H1 (cell line): Measurements from ENCODE around the gene RGS3. TPM values are rescaled to one million over a fixed set of nuclear protein-coding genes. Genes with fewer than 3 reads are reported as not detected.

Experiments
- CTCF ChIA-PET: fragments of 300-600 bp; sonication (Branson Sonifier 250); formaldehyde crosslinking; loops from one replicate; lab custom pipeline; 2021; ENCODE audit not compliant: partially characterized antibody; lab: Charles Lee
- POLR2A ChIA-PET: fragments of 300-600 bp; sonication (Branson Sonifier 250); formaldehyde crosslinking; loops from one replicate; lab custom pipeline; 2021; ENCODE audit warnings: inconsistent platforms; ENCODE audit not compliant: partially characterized antibody; lab: Charles Lee
- DNase-seq, 2 experiments: peaks; one replicate each; pipeline versions ENCODE4 v3.0.0 to v3.0.0-alpha.2; 2010 to 2022; ENCODE audit warnings: low spot score in 2 of 2, low read depth in 1 of 2, mixed read lengths in 1 of 2
- FAIRE-seq: peaks from 2 replicates; lab custom pipeline; 2011; peaks lifted over from hg19 to GRCh38; lab: Jason Lieb, UNC
- H2AFZ ChIP-seq: 2 replicates; pipeline ENCODE4 v1.8.1; 2012; ENCODE audit warnings: low read length, inconsistent platforms
- H2AK5ac ChIP-seq: 2 replicates; pipeline ENCODE4 v1.6.1; 2013; ENCODE audit warnings: low read depth, low read length
- H2BK120ac ChIP-seq: replicated peaks from 2 replicates; pipeline ENCODE3; 2013; ENCODE audit warnings: low read depth, low read length, inconsistent platforms
- H2BK12ac ChIP-seq: 2 replicates; pipeline ENCODE4 v1.6.1; 2013; ENCODE audit warnings: low read depth, low read length
- H2BK15ac ChIP-seq: 2 replicates; pipeline ENCODE4 v1.6.1; 2013; ENCODE audit warnings: low read length
- H2BK20ac ChIP-seq: 2 replicates; pipeline ENCODE4 v1.6.1; 2013; ENCODE audit warnings: low read length
- H2BK5ac ChIP-seq: 2 replicates; pipeline ENCODE4 v1.6.1; 2013; ENCODE audit warnings: low read depth, low read length
- H3K14ac ChIP-seq: 2 replicates; pipeline ENCODE4 v1.6.1; 2013; ENCODE audit warnings: inconsistent platforms; ENCODE audit not compliant: insufficient read length
- H3K18ac ChIP-seq: 2 replicates; pipeline ENCODE4 v1.6.1; 2013; ENCODE audit warnings: low read length; ENCODE audit errors: extremely low read depth
- H3K23ac ChIP-seq: 2 replicates; pipeline ENCODE4 v1.6.1; 2013; ENCODE audit warnings: inconsistent platforms; ENCODE audit not compliant: insufficient read length
- H3K23me2 ChIP-seq: 2 replicates; pipeline ENCODE4 v1.6.1; 2013; ENCODE audit warnings: low read depth, low read length
- H3K27ac ChIP-seq: 2 replicates; pipeline ENCODE4 v1.6.1; 2011; ENCODE audit warnings: low read depth, low read length, inconsistent platforms
- H3K27me3 ChIP-seq, 4 experiments: replicated peaks in 1 of 4; 1 replicate in 1 of 4; 2 replicates in 3 of 4; pipeline versions ENCODE4 v1.6.1 to v1.8.1; 2011 to 2013; ENCODE audit warnings: low read length in 3 of 4, mild to moderate bottlenecking in 3 of 4, inconsistent platforms in 2 of 4, mixed read lengths in 2 of 4, moderate library complexity in 1 of 4; ENCODE audit not compliant: control insufficient read depth in 3 of 4, insufficient read depth in 3 of 4; ENCODE audit errors: extremely low read depth in 1 of 4
- H3K36me3 ChIP-seq, 4 experiments: 2 replicates each; pipeline versions ENCODE4 v1.6.1 to v1.8.1; 2011 to 2013; ENCODE audit warnings: mild to moderate bottlenecking in 4 of 4, low read length in 3 of 4, moderate library complexity in 2 of 4, control low read depth in 1 of 4, inconsistent platforms in 1 of 4; ENCODE audit not compliant: insufficient read depth in 4 of 4, control insufficient read depth in 2 of 4
- H3K4ac ChIP-seq: replicated peaks from 2 replicates; pipeline ENCODE3; 2013; ENCODE audit warnings: low read length, low read depth, mixed read lengths, inconsistent platforms; ENCODE audit not compliant: insufficient read length
- H3K4me1 ChIP-seq, 4 experiments: replicated peaks in 1 of 4; 1 replicate in 1 of 4; 2 replicates in 3 of 4; pipeline versions ENCODE4 v1.6.1 to v1.8.1; 2011 to 2013; ENCODE audit warnings: low read length in 3 of 4, inconsistent platforms in 2 of 4, mixed read lengths in 1 of 4; ENCODE audit not compliant: insufficient read depth in 4 of 4, control insufficient read depth in 3 of 4
- H3K4me2 ChIP-seq, 2 experiments: 2 replicates each; pipeline versions ENCODE4 v1.6.1 to v1.8.1; 2011 to 2013; ENCODE audit warnings: low read depth in 2 of 2, low read length in 2 of 2, control low read depth in 1 of 2, inconsistent platforms in 1 of 2, mild to moderate bottlenecking in 1 of 2; ENCODE audit not compliant: insufficient read depth in 1 of 2
- H3K4me3 ChIP-seq, 4 experiments: fragments of 200-600, 300-600 bp in 1 of 4; sonication (generic), shearing (Covaris generic), sonication (Bioruptor Twin) in 1 of 4; 2 replicates each; pipeline versions ENCODE4 v1.5.1 to v1.8.1; 2011 to 2016; ENCODE audit warnings: low read length in 4 of 4, low read depth in 3 of 4, control low read depth in 2 of 4, inconsistent platforms in 2 of 4, mild to moderate bottlenecking in 2 of 4, mixed read lengths in 1 of 4, moderate library complexity in 1 of 4; ENCODE audit not compliant: insufficient read depth in 2 of 4; ENCODE audit errors: extremely low read depth in 1 of 4
- H3K56ac ChIP-seq: replicated peaks from 2 replicates; pipeline ENCODE3; 2013; ENCODE audit warnings: low read depth, mild to moderate bottlenecking, mixed read lengths, low read length, inconsistent platforms; ENCODE audit not compliant: insufficient read length
- H3K79me1 ChIP-seq: 2 replicates; pipeline ENCODE4 v1.6.1; 2013; ENCODE audit warnings: low read depth, low read length, control low read depth
- H3K79me2 ChIP-seq, 2 experiments: 2 replicates each; pipeline versions ENCODE4 v1.6.1 to v1.8.1; 2012 to 2013; ENCODE audit warnings: low read length in 2 of 2, mild to moderate bottlenecking in 2 of 2, inconsistent platforms in 1 of 2; ENCODE audit not compliant: insufficient read depth in 2 of 2, control insufficient read depth in 1 of 2
- H3K9ac ChIP-seq, 4 experiments: replicated peaks in 1 of 4; 1 replicate in 1 of 4; 2 replicates in 3 of 4; pipeline versions ENCODE4 v1.6.1 to v1.8.1; 2011 to 2013; ENCODE audit warnings: low read depth in 3 of 4, low read length in 3 of 4, control low read depth in 2 of 4, mild to moderate bottlenecking in 2 of 4, moderate library complexity in 2 of 4, inconsistent platforms in 1 of 4; ENCODE audit errors: extremely low read depth in 1 of 4
- H3K9me3 ChIP-seq, 2 experiments: 2 replicates each; pipeline versions ENCODE4 v1.6.1 to v1.8.1; 2012 to 2013; ENCODE audit warnings: mild to moderate bottlenecking in 2 of 2, moderate library complexity in 2 of 2, control low read depth in 1 of 2, inconsistent platforms in 1 of 2, low read depth in 1 of 2, low read length in 1 of 2, mixed read lengths in 1 of 2; ENCODE audit not compliant: insufficient read depth in 2 of 2
- H4K20me1 ChIP-seq, 2 experiments: replicated peaks in 1 of 2; 2 replicates each; pipeline versions ENCODE3 to v1.8.1; 2011 to 2013; ENCODE audit warnings: inconsistent platforms in 2 of 2, low read length in 2 of 2, mild to moderate bottlenecking in 1 of 2; ENCODE audit not compliant: insufficient read depth in 2 of 2, control insufficient read depth in 1 of 2
- H4K5ac ChIP-seq: 2 replicates; pipeline ENCODE4 v1.6.1; 2013; ENCODE audit warnings: low read length, low read depth, mixed read lengths, inconsistent platforms; ENCODE audit not compliant: insufficient read length
- H4K8ac ChIP-seq: 2 replicates; pipeline ENCODE4 v1.8.0; 2013; ENCODE audit warnings: mild to moderate bottlenecking, moderate library complexity, low read length, inconsistent platforms; ENCODE audit not compliant: insufficient read depth; ENCODE audit errors: extremely low read depth
- H4K91ac ChIP-seq: replicated peaks from 2 replicates; pipeline ENCODE3; 2013; ENCODE audit warnings: low read length, mixed read lengths, inconsistent platforms; ENCODE audit not compliant: insufficient read length
- BCL11A ChIP-seq, 2 experiments: IDR thresholded peaks; one replicate each; pipeline ENCODE4 v1.6.1; 2011; ENCODE audit warnings: low read depth in 2 of 2, low read length in 2 of 2, mild to moderate bottlenecking in 2 of 2
- CEBPB ChIP-seq: IDR thresholded peaks from 2 replicates; pipeline ENCODE4 v1.6.1; 2012; ENCODE audit warnings: low read depth, low read length
- CHD2 ChIP-seq: IDR thresholded peaks from 2 replicates; pipeline ENCODE4 v1.6.1; 2012; ENCODE audit warnings: low read length, improper control_type of control experiment
- EGR1 ChIP-seq: IDR thresholded peaks from 2 replicates; pipeline ENCODE4 v1.6.1; 2011; ENCODE audit warnings: low read depth, low read length, borderline replicate concordance
- EZH2 ChIP-seq: fragments of 200-600 bp; sonication (generic); IDR thresholded peaks from 2 replicates; pipeline ENCODE4 v1.7.1; 2012; ENCODE audit warnings: low read depth, mild to moderate bottlenecking, moderate library complexity, low read length, inconsistent platforms; ENCODE audit not compliant: severe bottlenecking
- JUN ChIP-seq: IDR thresholded peaks from 2 replicates; pipeline ENCODE4 v1.6.1; 2011; ENCODE audit warnings: low read depth, mild to moderate bottlenecking, improper control_type of control experiment, low read length
- KDM5A ChIP-seq: fragments of 200-600 bp; IDR thresholded peaks from 2 replicates; pipeline ENCODE4 v1.7.1; 2012; ENCODE audit warnings: mild to moderate bottlenecking, low read length, inconsistent platforms, mixed read lengths
- RBBP5 ChIP-seq: IDR thresholded peaks from 2 replicates; pipeline ENCODE4 v1.7.1; 2012; ENCODE audit warnings: low read depth, mild to moderate bottlenecking, inconsistent platforms, low read length, moderate library complexity, borderline replicate concordance
- SIN3A ChIP-seq, 2 experiments: IDR thresholded peaks in 1 of 2; conservative IDR thresholded peaks in 1 of 2; 2 replicates each; pipeline ENCODE4 v1.6.1; 2011 to 2012; ENCODE audit warnings: low read length in 2 of 2, improper control_type of control experiment in 1 of 2, low read depth in 1 of 2, mild to moderate bottlenecking in 1 of 2
- SIX5 ChIP-seq: IDR thresholded peaks from 2 replicates; pipeline ENCODE4 v1.6.1; 2011; ENCODE audit warnings: mild to moderate bottlenecking, low read depth, low read length
- SP4 ChIP-seq: IDR thresholded peaks from 2 replicates; pipeline ENCODE4 v1.6.1; 2012; ENCODE audit warnings: low read length, inconsistent platforms
- TCF12 ChIP-seq: IDR thresholded peaks from 2 replicates; pipeline ENCODE4 v1.6.1; 2011; ENCODE audit warnings: low read depth, mild to moderate bottlenecking, low read length
- WGBS, 2 experiments: shearing (Covaris generic) in 1 of 2; methylation state at CpG; one replicate each; pipeline versions ENCODE4 v1.1.6 to v1.1.7; 2013 to 2015; ENCODE audit warnings: low lambda C conversion rate in 2 of 2, mixed read lengths in 2 of 2, inconsistent platforms in 1 of 2, low coverage in 1 of 2, missing lambda C conversion rate in 1 of 2; ENCODE audit not compliant: insufficient replicate concordance in 2 of 2, insufficient coverage in 1 of 2, insufficient read length in 1 of 2; ENCODE audit errors: extremely low coverage in 1 of 2, missing lambda C conversion rate in 1 of 2; 5-methylcytosine and 5-hydroxymethylcytosine counted together
- polyA plus RNA-seq, 7 experiments: library from polyadenylated mRNA; depleted of rRNA in 3 of 7; stranded (reverse) in 5 of 7; unstranded in 2 of 7; fragments of >200 nt in 5 of 7; fragments of 200-250 nt in 2 of 7; gene quantifications; 1 replicate in 5 of 7; 2 replicates in 1 of 7; 4 replicates in 1 of 7; pipeline versions ENCODE4 v1.2.1 to v1.2.3, GENCODE V29; 2011 to 2013; ENCODE audit warnings: missing spikeins in 2 of 7, mixed read lengths in 2 of 7
- total RNA-seq: library from RNA; stranded (reverse); fragmentation: NEBNext Ultra II Directional; extraction: Animal tissue kit (Norgen Biotek cat#: 25700); gene quantifications from 2 replicates; pipeline ENCODE4 v1.2.1, GENCODE V29; 2021

RGS3 gene
- total and polyA plus RNA-seq, 2 of the 8 experiments (the other 6 are each of a cell fraction or from before 2014, with no cell fraction given): 12.6 to 18.2 TPM

DNA sequence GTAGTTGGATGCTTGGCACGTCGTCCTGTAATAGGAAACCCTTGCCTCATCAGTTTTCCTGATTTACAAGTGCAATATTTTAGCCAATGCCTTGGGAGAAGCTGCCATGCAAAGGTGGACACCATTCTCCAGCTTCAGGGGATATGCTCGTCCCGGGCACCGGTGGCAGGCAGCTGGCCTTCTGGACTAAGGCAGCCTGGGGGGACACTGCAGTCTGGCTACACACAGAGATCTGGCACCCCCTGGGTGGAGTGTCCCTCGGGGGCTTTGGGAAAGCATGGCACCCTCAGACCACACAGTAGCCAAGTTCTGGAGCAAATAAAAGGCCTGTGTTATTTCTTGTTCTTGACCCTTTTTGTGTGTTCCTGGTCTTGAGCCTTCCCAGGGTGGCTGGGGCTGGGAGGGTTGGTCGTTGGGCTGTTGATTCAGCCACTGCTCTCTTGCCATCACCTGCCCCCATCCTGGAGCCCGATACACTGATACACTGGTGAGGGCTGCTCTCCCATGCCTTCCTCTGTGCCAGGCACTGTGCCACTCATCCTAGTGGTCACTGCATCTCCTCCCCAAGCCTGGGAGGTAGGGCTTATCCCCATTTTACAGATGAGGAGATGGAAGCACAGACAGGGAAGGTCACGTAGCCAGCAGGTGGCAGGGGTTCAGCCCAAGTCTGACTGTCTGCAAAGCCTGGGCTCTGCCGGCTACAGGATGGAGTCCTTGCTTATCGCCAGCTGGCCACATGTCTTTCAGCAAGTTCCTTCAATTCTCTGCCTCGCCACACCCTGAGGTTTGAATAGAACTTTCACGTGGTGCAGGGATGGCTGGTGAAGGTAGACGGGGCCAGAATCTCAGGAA, 134.1 kb downstream of the RGS3 start:
- no peak for FAIRE-seq
- H3K9ac ChIP-seq: no peak overlapping the region
- TF ChIP-seq BCL11A (IDR thresholded peaks at IDR 0.05; ENCODE audit: low read depth in 2 of 2, low read length in 2 of 2) (no peak), CHD2 (no peak), TCF12 (no peak), SP4 (no peak), EZH2 (no peak), CEBPB (no peak), KDM5A (no peak), RBBP5 (no peak), JUN (no peak), SIN3A (conservative IDR thresholded peaks at IDR 0.05 in 1 of 2, IDR thresholded peaks at IDR 0.05 in 1 of 2; ENCODE audit: low read depth in 1 of 2, low read length in 2 of 2) (no peak), SIX5 (no peak), EGR1 (no peak)

More for the DNA sequence above, 134.1 kb downstream of the RGS3 start:
- Histone ChIP-seq H2AK5ac (no peak overlapping the region), H3K4me2 (no peak overlapping the region), H3K4ac (no peak overlapping the region), H4K20me1 (peaks cover 2% of the 10 kb centered on the region in 2 experiments), H2AFZ (no peak overlapping the region), H3K23me2 (peaks cover 8% of the 10 kb centered on the region; the same call in 1 of the 2 replicates), H3K18ac (no peak overlapping the region), H2BK120ac (no peak overlapping the region), H2BK15ac (no peak overlapping the region), H3K56ac (no peak overlapping the region), H4K5ac (no peak overlapping the region), H3K23ac (no peak overlapping the region), H3K4me1 (peaks cover 2 to 31% (median 23%) of the 10 kb centered on the region in 4 experiments), H3K79me2 (peaks cover 0 to 11% of the 10 kb centered on the region in 2 experiments; a peak in 1 of 4 replicates), H2BK12ac (no peak overlapping the region), H4K8ac (no peak overlapping the region), H3K36me3 (peaks cover 4 to 22% (median 9%) of the 10 kb centered on the region in 4 experiments; a peak in 5 of 8 replicates), H3K4me3 (no peak overlapping the region), H3K9me3 (no peaks in the 10 kb centered on the region), H4K91ac (no peak overlapping the region), H2BK20ac (no peak overlapping the region), H3K14ac (no peak overlapping the region), H3K79me1 (peaks cover 15% of the 10 kb centered on the region; the same call in 1 of the 2 replicates), H2BK5ac (no peak overlapping the region), H3K27ac (no peak overlapping the region), H3K27me3 (no peaks in the 10 kb centered on the region)
- DNase-seq: no peak
- ChIA-PET POLR2A (interaction anchor here (0.7 to 2.7 kb wide), 4 partner anchors 10 to 59 kb away, joined by 4 to 9 read pairs (median 6); no protein-coding TSS in a partner anchor), CTCF (interaction anchor here (1.0 to 28.3 kb wide), 2 partner anchors 11 to 55 kb away, joined by 4 to 1065 read pairs; no protein-coding TSS in a partner anchor)
- 95% methylated on average over 14 of the region's 14 CpGs; no CpG with 5 or more reads in 1 of the 2 experiments for WGBS, 2 experiments
